HG03103 (cell line): Measurements from ENCODE around the gene ARHGAP22.

Experiments
- ATAC-seq: cut with Tn5 transposase; IDR thresholded peaks from one replicate; pipeline ENCODE4 v1.9.1; 2021; ENCODE audit warnings: low read depth; ENCODE audit not compliant: unreplicated experiment

The ARHGAP22 gene

DNA sequence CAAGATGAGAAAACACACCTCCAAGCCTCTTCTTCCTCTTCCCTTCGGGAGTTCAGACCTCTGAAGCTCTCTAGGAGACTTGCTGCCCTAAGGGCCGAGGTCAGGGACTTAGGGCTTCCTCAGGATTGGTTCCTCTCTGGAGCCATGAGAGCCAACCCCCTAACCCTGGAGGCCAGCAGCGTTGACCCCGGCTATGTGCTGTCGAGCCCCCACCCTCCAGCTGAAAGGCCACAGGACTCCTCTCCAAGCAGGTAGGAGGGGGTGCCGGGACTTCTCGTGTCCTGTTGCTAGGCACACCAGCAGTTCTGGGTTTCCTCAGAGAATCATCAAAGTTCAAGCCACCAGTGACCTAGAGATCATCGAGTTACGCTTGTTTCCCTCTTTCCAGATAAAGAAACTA, 87.4 kb downstream of the ARHGAP22 start:
- ATAC-seq, result no peak

GRCh38 chr10:48516911-48517310, 88.0 kb downstream of the ARHGAP22 start:
- ATAC-seq, result no peak

- no peak for ATAC-seq
Measured at GRCh38 chr10:48514916-48515315, 90.0 kb downstream of the ARHGAP22 start.

GRCh38 chr10:48514255-48514654, 90.6 kb downstream of the ARHGAP22 start:
- no peak for ATAC-seq

- ATAC-seq, result no peak
Measured at GRCh38 chr10:48512861-48513260, 92.0 kb downstream of the ARHGAP22 start.

DNA sequence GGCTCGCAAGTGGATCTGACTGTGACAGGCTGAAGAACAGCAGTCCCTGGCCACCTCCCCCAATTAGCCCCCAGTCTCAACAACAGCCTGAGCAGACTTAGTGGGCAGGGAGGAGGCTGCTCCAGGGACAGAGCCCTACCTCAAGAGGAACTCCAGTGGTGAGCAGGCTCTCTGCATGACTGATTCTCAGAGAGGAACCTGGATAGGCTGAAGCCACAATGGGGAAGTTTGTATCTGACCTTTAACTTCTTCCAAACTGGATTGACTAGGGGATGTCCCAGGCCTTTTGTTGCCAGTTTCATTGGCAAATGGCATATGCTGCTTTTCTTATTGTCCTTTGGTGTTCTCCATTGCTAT, 93.0 kb downstream of the ARHGAP22 start:
- no peak for ATAC-seq

DNA sequence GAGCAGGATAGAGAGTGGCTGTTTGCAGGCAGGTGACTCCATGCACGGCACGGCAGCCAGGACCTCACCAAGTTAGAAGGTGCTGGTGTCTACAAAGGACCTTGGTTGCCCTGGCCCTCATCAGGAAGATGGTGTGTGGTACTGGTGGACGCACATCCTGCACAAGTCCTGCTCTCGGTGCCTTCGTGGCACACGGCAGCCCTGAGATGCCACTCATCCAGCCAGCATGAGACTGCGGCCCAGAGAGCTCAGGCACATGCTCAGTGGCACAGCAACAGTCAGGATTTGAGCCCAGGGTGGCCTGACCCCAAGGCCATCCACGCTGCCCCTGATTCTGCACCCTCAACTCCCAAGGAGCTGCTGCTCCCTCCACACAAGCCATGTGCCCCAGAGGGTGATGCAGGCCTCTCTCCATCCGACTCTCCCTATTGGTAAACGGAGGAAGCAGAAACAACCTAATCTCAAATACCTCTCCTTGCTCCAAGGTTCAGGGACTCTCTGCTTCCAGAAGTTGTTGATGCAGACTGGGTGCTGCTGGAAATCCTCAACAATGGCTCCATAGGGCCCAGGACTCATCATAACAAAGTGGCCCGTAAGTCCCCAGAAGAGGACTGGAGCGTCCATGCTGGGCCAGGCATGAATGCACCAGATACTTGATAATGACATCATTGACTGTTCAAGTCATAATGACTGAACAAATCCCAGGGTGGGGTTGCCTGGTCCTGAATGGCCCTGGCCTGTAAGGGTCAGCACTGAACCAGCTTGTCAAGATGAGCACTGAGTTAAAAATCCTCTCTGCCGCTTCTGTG, 93.6 kb downstream of the ARHGAP22 start:
- no peak for ATAC-seq

DNA sequence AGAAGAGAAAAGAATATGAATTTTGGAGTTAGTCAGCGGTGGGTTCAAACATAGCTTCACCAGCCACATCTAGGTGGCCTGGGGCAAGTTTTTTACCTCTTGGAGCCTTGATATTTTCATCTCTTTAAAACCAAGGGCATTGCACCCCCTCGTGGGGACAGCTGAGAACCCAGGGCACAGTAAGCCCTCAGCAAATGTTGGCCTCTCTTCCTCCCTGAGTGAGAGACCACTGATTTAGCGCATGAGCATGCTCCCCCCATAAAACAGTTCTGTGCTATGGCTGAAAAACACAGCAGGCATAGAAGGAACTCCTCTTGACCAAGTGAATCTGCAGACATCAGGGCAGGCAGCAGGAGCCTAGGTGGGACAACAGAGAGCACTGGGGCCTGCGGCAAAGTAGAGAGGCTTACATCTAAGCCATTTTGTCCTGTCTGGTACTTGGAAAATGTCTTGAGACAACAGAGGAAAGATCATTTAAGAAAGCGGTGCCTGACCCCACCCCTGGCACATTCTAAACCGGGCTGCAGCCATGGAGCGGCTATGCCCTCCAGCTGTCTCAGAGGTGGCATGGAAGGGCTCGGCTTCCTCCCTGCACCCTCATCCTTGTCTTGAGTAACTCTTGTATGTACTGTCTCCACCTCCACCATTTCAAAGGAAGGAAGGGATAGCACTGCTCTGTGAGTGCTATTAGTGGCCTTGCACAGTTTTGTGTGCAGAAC, 94.7 kb downstream of the ARHGAP22 start:
- no peak for ATAC-seq

DNA sequence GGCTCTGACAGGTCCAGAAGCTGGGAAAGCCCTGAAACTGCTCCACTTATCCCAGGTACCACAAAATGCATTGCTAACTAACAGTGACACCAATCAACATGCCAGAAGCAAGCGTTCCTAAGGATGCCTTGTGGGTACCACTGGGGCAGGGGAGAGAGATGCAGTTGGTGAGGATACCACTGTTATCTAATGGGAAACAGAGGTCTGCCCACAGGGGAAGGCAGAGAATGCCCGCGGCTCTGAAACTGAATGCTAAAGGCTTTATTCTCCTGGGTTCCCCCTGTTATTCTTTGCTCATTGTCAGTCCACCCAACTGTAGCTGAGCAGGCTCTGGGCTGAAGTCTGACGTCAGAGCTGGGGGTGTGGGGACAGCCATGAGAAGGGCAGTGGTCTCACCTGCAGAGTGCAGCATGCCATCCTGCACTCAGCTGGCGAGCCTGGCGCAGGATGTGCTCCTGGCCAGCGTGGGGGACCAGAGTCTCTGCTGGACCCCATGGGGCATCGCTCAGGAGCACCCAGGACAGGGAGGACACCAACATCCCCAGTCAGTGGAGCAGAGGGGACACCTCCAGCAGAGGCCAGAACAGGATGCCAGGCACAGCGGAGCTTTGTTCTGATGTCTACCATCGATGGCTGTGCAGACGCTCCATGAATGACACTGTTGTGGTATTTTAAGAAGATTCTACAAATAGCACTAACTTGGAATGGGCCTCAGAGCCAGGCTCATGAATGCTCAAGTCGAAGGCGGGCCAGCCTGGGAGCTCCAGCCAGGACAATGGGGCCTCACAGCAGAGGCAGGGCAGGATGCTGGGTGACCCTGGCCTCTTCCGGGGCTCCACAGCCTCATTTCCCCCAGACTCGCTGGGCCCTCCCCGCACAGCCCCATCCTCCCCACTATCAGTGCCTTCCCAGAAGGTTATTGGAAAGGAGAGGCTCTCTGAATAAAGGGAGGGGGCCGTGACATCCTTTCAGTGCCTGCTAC, 95.8 kb downstream of the ARHGAP22 start:
- no peak for ATAC-seq

GRCh38 chr10:48507933-48508790, 96.7 kb downstream of the ARHGAP22 start:
- ATAC-seq, result no peak

- no peak for ATAC-seq
Measured at GRCh38 chr10:48507494-48507893, 97.4 kb downstream of the ARHGAP22 start.

DNA sequence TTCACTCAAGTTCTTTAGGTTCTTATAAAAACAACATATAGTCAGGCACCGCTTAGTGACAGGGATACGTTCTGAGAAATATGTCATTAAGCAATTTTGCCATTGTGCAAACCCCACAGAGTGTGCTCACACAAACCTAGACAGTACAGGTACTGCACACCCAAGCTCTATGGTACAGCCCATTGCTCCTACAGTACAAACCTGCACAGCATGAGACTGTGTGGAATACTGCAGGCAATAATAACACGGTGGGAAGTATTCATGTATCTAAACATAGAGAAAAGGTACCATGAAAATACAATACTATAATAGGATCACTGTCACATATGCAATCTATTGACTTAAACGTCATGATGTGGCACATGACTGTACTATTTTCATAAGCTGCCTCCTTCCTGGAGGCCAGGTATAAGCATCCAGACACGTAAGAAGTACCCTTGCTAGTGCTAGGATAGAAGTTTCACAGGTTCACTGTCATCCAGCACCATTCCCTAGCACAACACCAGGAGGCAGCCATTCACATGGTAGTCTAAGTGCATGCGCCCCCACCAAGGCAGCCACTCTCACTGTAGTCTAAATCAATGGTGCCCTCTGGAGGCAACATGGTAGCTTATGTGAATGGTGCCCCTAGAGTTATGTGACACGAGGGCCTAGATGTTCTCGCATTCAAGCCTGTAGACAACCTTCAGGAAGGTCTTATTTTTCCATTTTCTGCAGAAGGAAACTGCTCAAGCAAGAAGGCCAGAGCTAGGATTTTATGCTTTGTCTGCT, 98.5 kb downstream of the ARHGAP22 start:
- peak; percentile 63 for ATAC-seq

DNA sequence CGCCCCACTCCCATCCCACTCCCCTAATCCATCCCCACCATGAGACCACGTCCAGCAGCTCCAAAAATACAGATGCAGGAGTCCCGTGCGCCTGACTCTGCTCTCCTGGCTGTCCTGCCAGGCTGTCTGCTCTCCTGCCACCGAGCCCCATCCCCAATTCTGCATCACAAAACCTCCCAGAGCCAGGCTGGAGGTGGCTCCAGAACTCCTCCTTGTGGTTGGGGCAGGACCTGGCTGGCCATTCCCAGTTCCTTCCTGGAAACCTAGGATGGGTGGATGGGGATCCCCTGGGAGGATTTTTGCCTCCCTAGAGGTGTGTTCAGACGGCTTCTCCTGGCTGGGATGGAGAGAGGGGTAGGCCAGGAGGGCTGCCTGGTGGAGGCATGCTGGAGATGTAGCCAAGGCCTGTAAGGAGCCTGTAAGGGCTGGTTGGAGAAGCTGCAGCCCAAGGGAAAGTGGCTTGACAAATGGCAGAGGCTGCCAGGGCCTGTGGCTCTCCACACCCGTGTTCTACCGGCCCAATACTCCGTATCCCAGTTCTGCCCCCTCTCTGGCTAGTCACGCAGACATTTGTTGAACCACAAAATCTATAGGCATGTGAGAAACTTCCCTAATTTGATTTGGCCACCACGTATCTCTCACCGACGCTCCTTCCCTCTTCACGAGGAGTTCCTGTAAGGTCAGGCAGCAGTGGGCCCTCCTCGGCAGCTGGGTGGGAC, 99.3 kb downstream of the ARHGAP22 start:
- no peak for ATAC-seq

DNA sequence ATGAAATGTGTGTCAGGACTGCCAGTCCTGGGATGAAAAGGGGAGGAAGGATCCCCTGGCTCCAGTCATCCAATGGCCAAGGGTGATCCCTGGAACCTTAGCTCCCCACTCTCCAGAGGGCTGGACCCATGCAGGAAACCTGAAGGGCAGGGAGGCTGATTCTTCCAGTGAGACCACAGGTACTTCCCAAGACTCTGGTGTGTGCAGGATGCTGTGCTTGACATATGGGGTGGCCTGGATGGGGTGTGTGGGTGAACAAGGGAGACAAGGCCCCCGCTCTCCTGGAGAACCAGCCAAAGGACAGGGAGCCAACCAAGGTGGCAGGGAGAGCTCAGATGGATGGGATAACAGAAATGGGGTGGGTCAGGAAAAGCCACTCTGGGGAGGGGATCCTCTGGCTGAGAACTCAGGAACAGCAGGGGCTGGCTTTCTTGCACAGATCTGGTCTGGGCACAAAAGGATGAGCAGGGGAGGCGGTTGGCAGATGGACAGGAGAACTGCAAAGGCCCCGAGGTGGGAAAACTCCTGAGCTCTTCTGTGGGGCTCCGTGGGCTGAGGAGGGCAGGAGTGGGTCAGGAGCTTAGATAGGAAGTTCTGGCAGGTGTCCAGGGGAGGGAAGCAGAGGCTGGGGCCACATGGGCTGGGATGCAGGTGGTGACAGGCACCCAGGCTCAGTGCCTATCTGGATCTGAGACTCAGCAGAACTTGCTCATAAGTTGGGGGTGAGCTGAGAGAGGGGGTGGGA, 100.6 kb downstream of the ARHGAP22 start:
- ATAC-seq, result no peak

GRCh38 chr10:48503293-48503911, 101.5 kb downstream of the ARHGAP22 start:
- no peak for ATAC-seq

DNA sequence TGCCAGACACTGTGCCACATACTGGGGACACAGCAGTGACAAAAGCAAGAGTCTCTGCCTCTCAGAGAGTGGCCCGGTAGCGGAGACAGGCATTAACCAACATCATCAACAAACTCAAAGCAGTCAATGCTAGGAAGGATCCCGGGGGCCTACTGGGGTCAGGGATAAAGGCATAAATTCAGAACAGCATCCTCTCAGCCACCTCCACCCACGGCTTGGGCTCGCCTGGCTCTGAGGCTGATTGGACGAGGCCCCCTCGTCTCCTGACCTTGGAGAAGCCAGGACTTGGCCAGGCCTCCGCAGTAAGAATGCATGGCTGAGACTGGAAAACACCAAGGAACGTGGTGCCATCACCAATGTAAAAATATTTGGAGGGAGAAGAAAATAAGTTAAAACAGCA, 102.1 kb downstream of the ARHGAP22 start:
- ATAC-seq, result no peak
